HCT116 (cell line): Measurements from ENCODE around the gene BSCL2.

Source experiments
- EZH2 ChIP-seq: fragments of 200-600 bp; sonication (generic); IDR thresholded peaks from 2 replicates; pipeline ENCODE4 v1.6.1; 2017; ENCODE audit warnings: antibody characterized with exemption, mixed run types
- POLR2A ChIP-seq: IDR thresholded peaks from 2 replicates; pipeline ENCODE4 v1.7.0; 2011; ENCODE audit warnings: borderline replicate concordance; ENCODE audit not compliant: insufficient read depth, insufficient read length; ENCODE audit errors: extremely low read depth
- REST ChIP-seq: IDR thresholded peaks from 2 replicates; pipeline ENCODE4 v1.6.1; 2012; ENCODE audit warnings: low read depth
- YY1 ChIP-seq: IDR thresholded peaks from 2 replicates; pipeline ENCODE4 v1.6.1; 2011; ENCODE audit warnings: low read length, low read depth, moderate library complexity, mild to moderate bottlenecking; ENCODE audit not compliant: insufficient replicate concordance; ENCODE audit errors: extremely low read depth
- TF ChIP-seq, protein P1 (sequence below), 3 experiments: fragments of 200-600 bp in 1 of 3; sonication (generic) in 1 of 3; IDR thresholded peaks in 2 of 3; conservative IDR thresholded peaks in 1 of 3; 2 replicates each; pipeline ENCODE4 v1.5.1; 2012 to 2017; ENCODE audit warnings: low read depth in 2 of 3, low read length in 2 of 3, antibody characterized with exemption in 1 of 3, borderline replicate concordance in 1 of 3, control low read depth in 1 of 3, mild to moderate bottlenecking in 1 of 3, mixed read lengths in 1 of 3, mixed run types in 1 of 3, moderate library complexity in 1 of 3; ENCODE audit not compliant: insufficient read depth in 1 of 3

DNA sequence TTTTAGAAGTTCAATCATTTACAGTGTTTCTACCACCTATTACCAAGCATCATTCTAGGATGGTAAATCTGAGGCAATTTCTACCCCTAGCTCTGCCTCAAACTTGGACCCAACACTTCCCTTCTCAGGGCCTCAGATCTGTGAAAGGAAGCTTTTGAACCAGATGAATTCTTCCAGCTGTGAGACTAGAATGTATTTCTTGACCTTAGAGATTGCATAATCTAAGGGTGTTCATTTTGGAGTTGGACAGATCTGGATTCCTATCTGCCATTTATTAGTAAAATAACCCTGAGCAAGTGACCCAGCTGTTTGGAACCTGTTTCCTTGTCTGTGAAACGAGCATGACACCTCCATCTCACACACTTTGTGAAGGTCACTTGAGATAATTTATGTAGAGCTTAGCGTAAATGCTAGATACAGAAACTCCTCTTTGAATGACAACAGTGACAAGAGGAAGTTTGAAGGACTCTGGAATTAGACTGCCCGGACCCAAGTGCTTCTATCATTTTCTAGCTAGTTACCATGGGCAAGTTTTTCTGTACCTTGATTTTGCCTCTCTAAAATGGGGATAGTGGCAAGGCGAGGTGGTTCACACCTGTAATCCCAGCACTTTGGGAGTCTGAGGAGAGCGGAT is 50.3 kb downstream of the BSCL2 start:
- TF ChIP-seq POLR2A (no peak), REST (no peak), YY1 (no peak), EZH2 (no peak)
- TF ChIP-seq, protein P1, sequence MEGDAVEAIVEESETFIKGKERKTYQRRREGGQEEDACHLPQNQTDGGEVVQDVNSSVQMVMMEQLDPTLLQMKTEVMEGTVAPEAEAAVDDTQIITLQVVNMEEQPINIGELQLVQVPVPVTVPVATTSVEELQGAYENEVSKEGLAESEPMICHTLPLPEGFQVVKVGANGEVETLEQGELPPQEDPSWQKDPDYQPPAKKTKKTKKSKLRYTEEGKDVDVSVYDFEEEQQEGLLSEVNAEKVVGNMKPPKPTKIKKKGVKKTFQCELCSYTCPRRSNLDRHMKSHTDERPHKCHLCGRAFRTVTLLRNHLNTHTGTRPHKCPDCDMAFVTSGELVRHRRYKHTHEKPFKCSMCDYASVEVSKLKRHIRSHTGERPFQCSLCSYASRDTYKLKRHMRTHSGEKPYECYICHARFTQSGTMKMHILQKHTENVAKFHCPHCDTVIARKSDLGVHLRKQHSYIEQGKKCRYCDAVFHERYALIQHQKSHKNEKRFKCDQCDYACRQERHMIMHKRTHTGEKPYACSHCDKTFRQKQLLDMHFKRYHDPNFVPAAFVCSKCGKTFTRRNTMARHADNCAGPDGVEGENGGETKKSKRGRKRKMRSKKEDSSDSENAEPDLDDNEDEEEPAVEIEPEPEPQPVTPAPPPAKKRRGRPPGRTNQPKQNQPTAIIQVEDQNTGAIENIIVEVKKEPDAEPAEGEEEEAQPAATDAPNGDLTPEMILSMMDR (IDR thresholded peaks at IDR 0.05 in 2 of 3, conservative IDR thresholded peaks at IDR 0.05 in 1 of 3; ENCODE audit: borderline replicate concordance in 1 of 3, insufficient read depth in 1 of 3, low read depth in 2 of 3, low read length in 2 of 3), result no peak
